ENCODE data around the gene COX5B. TPM values are rescaled to one million over a fixed set of nuclear protein-coding genes. Genes with fewer than 3 reads are reported as not detected.
A peak's percentile ranks its signal among the peaks of the same experiment; 100 is the strongest.
"Not testable (repeated sequence)": the region's sequence is repeated elsewhere in the genome, so short reads cannot be mapped to it uniquely, and the experiment has no call there.

Gene COX5B
- polyA plus RNA-seq, 3 donors: 204 to 217 (median 213) TPM

- not testable (repeated sequence) for DNase-seq (ENCODE audit: low read depth in 3 of 3, low spot score in 2 of 3)
These were observed 26.8 kb downstream of the COX5B start for GRCh38 chr2:97672606-97673140.

GRCh38 chr2:97673182-97673914 is 27.5 kb downstream of the COX5B start:
- DNase-seq (ENCODE audit: low read depth in 3 of 3, low spot score in 2 of 3): no peak

- peak in 1 of 3 donors; percentile 26 for DNase-seq (ENCODE audit: low read depth in 3 of 3, low spot score in 2 of 3)
These were observed 28.0 kb downstream of the COX5B start for GRCh38 chr2:97673915-97674283.

- no peak for DNase-seq (ENCODE audit: low read depth in 3 of 3, low spot score in 2 of 3)
These were observed 29.7 kb downstream of the COX5B start for GRCh38 chr2:97675430-97676113.

GRCh38 chr2:97676620-97677019 is 30.8 kb downstream of the COX5B start:
- DNase-seq (ENCODE audit: low read depth in 3 of 3, low spot score in 2 of 3): no peak

GRCh38 chr2:97677480-97677879 is 31.6 kb downstream of the COX5B start:
- DNase-seq (ENCODE audit: low read depth in 3 of 3, low spot score in 2 of 3): no peak

- DNase-seq (ENCODE audit: low read depth in 3 of 3, low spot score in 2 of 3): no peak
These were observed 32.4 kb downstream of the COX5B start for GRCh38 chr2:97678298-97678697.

- not testable (repeated sequence) for DNase-seq (ENCODE audit: low read depth in 3 of 3, low spot score in 2 of 3)
These were observed 41.4 kb downstream of the COX5B start for GRCh38 chr2:97687235-97687634.

- no peak for DNase-seq (ENCODE audit: low read depth in 3 of 3, low spot score in 2 of 3)
These were observed 42.4 kb downstream of the COX5B start for GRCh38 chr2:97688062-97688827.

- DNase-seq (ENCODE audit: low read depth in 3 of 3, low spot score in 2 of 3): no peak
These were observed 45.3 kb downstream of the COX5B start for GRCh38 chr2:97691166-97691565.

- DNase-seq (ENCODE audit: low read depth in 3 of 3, low spot score in 2 of 3): no peak
These were observed 47.6 kb downstream of the COX5B start for GRCh38 chr2:97693476-97693875.

GRCh38 chr2:97695744-97696143 is 49.9 kb downstream of the COX5B start:
- DNase-seq (ENCODE audit: low read depth in 3 of 3, low spot score in 2 of 3): no peak

- peak; percentile 60 to 71 (median 67) for DNase-seq (ENCODE audit: low read depth in 3 of 3, low spot score in 2 of 3)
These were observed 51.7 kb downstream of the COX5B start for GRCh38 chr2:97697252-97698235.

Other genes starting within 250 kb of the COX5B start
- gene ANKRD36B, start 56.2 kb upstream of the COX5B start, polyA plus RNA-seq (ENCODE audit: insufficient read length in 3 of 3): 10 to 100 TPM; 13.2 to 21.2 (median 17.1) TPM
- 10 to 100 TPM; 54.9 to 59.3 (median 58.1) TPM for gene ACTR1B, start 18.0 kb downstream of the COX5B start, polyA plus RNA-seq (ENCODE audit: insufficient read length in 3 of 3)
- 1 to 10 TPM; 6.6 to 9.2 (median 6.6) TPM for gene C2orf92, start 23.7 kb downstream of the COX5B start, polyA plus RNA-seq (ENCODE audit: insufficient read length in 3 of 3)
- gene ZAP70, start 67.5 kb downstream of the COX5B start, polyA plus RNA-seq (ENCODE audit: insufficient read length in 3 of 3): 1 to 10 TPM; 1.5 to 2.3 (median 1.7) TPM

All from right renal cortex interstitium (tissue), 3 donors.